Progenitor cell of endocrine pancreas (in vitro differentiated cells): ENCODE results near the gene STK33. TPM values are rescaled to one million over a fixed set of nuclear protein-coding genes. Genes with fewer than 3 reads are reported as not detected.
"Not testable (repeated sequence)": the region's sequence is repeated elsewhere in the genome, so short reads cannot be mapped to it uniquely, and the experiment has no call there.

ENCODE experiments used
- DNase-seq: peaks from one replicate; pipeline ENCODE4 v3.0.0; 2021; ENCODE audit warnings: low spot score; ENCODE audit not compliant: unreplicated experiment
- H3K27ac Mint-ChIP-seq: 2 replicates; pipeline ENCODE4 v1.8.0; 2021; ENCODE audit warnings: mild to moderate bottlenecking, moderate library complexity, mixed read lengths
- H3K27me3 Mint-ChIP-seq: 2 replicates; pipeline ENCODE4 v1.8.0; 2021; ENCODE audit warnings: mixed read lengths
- H3K36me3 Mint-ChIP-seq: 2 replicates; pipeline ENCODE4 v1.8.0; 2022; ENCODE audit warnings: mixed read lengths; ENCODE audit not compliant: insufficient read depth
- H3K4me1 Mint-ChIP-seq: 2 replicates; pipeline ENCODE4 v1.8.0; 2021; ENCODE audit warnings: low read depth, mixed read lengths
- H3K4me3 Mint-ChIP-seq: 2 replicates; pipeline ENCODE4 v1.8.0; 2021; ENCODE audit warnings: low read depth, mild to moderate bottlenecking, moderate library complexity, mixed read lengths
- H3K9me3 Mint-ChIP-seq: 2 replicates; pipeline ENCODE4 v1.8.0; 2021; ENCODE audit warnings: low read depth, mixed read lengths
- CTCF ChIP-seq: fragments of 200-600 bp; sonication (generic); IDR thresholded peaks from one replicate; pipeline ENCODE4 v1.5.0; 2021; ENCODE audit warnings: antibody characterized with exemption, mild to moderate bottlenecking; ENCODE audit not compliant: unreplicated experiment
- total RNA-seq: library from RNA; stranded (reverse); gene quantifications from 2 replicates; pipeline ENCODE4 v1.2.1, GENCODE V29; 2021

STK33 gene
- total RNA-seq, 1 donor from 2014 or later = 23.4 TPM

- DNase-seq = no peak
- H3K27ac Mint-ChIP-seq = no peak overlapping the region
- peaks cover 8% of the 10 kb centered on the region for H3K9me3 Mint-ChIP-seq
- H3K4me1 Mint-ChIP-seq = peaks cover 2% of the 10 kb centered on the region
- no peak for TF ChIP-seq CTCF
- H3K4me3 Mint-ChIP-seq = no peak overlapping the region
- peaks cover 1% of the 10 kb centered on the region for H3K36me3 Mint-ChIP-seq
- no peaks in the 10 kb centered on the region for H3K27me3 Mint-ChIP-seq
These were observed 109.8 kb downstream of the STK33 start for GRCh38 chr11:8484251-8484650.

GRCh38 chr11:8480858-8481257 is 113.2 kb downstream of the STK33 start:
- no peak for TF ChIP-seq CTCF
- Mint-ChIP-seq H3K4me1 (peaks cover 2% of the 10 kb centered on the region), H3K27me3 (no peaks in the 10 kb centered on the region), H3K27ac (no peak overlapping the region), H3K9me3 (no peaks in the 10 kb centered on the region), H3K36me3 (no peaks in the 10 kb centered on the region), H3K4me3 (no peak overlapping the region)
- DNase-seq = no peak

GRCh38 chr11:8477680-8478079 is 116.3 kb downstream of the STK33 start:
- TF ChIP-seq CTCF = no peak
- Mint-ChIP-seq H3K4me3 (no peak overlapping the region), H3K27ac (no peak overlapping the region), H3K27me3 (no peaks in the 10 kb centered on the region), H3K9me3 (no peaks in the 10 kb centered on the region), H3K4me1 (peaks cover 2% of the 10 kb centered on the region), H3K36me3 (no peaks in the 10 kb centered on the region)
- DNase-seq = no peak

GRCh38 chr11:8477151-8477550 is 116.9 kb downstream of the STK33 start:
- Mint-ChIP-seq H3K27me3 (no peaks in the 10 kb centered on the region), H3K27ac (no peak overlapping the region), H3K4me3 (no peak overlapping the region), H3K36me3 (no peaks in the 10 kb centered on the region), H3K4me1 (peaks cover 2% of the 10 kb centered on the region), H3K9me3 (no peaks in the 10 kb centered on the region)
- DNase-seq = no peak
- TF ChIP-seq CTCF = no peak

- H3K4me1 Mint-ChIP-seq, H3K27ac Mint-ChIP-seq, H3K4me3 Mint-ChIP-seq, DNase-seq, H3K27me3 Mint-ChIP-seq: not testable (repeated sequence)
- Mint-ChIP-seq H3K36me3 (peaks cover 24% of the 10 kb centered on the region), H3K9me3 (peaks cover 20% of the 10 kb centered on the region)
These were observed 126.2 kb downstream of the STK33 start for GRCh38 chr11:8467806-8468205.

- not testable (repeated sequence) for H3K4me1 Mint-ChIP-seq, DNase-seq, H3K27ac Mint-ChIP-seq, H3K4me3 Mint-ChIP-seq, H3K27me3 Mint-ChIP-seq
- H3K9me3 Mint-ChIP-seq = peaks cover 20% of the 10 kb centered on the region
- H3K36me3 Mint-ChIP-seq = peaks cover 24% of the 10 kb centered on the region
These were observed 126.7 kb downstream of the STK33 start for GRCh38 chr11:8467356-8467755.

GRCh38 chr11:8466884-8467283 is 127.1 kb downstream of the STK33 start:
- H3K27me3 Mint-ChIP-seq, DNase-seq, H3K4me3 Mint-ChIP-seq, H3K4me1 Mint-ChIP-seq, H3K27ac Mint-ChIP-seq: not testable (repeated sequence)
- H3K36me3 Mint-ChIP-seq = peaks cover 24% of the 10 kb centered on the region
- H3K9me3 Mint-ChIP-seq = peaks cover 20% of the 10 kb centered on the region
